HG03060 (cell line): ENCODE results near the gene LRRC8B.

Experiments
- ATAC-seq: cut with Tn5 transposase; IDR thresholded peaks from one replicate; pipeline ENCODE4 v1.9.1; 2021; ENCODE audit warnings: low read depth, moderate number of reproducible peaks; ENCODE audit not compliant: unreplicated experiment

LRRC8B gene

GRCh38 chr1:89605692-89606091, 81.1 kb downstream of the LRRC8B start:
- ATAC-seq, result no peak

- ATAC-seq, result no peak
These were observed 81.8 kb downstream of the LRRC8B start for GRCh38 chr1:89606227-89606980.

GRCh38 chr1:89607156-89607555, 82.5 kb downstream of the LRRC8B start:
- no peak for ATAC-seq

- ATAC-seq, result no peak
These were observed 83.1 kb downstream of the LRRC8B start for GRCh38 chr1:89607586-89608318.

- no peak for ATAC-seq
These were observed 83.8 kb downstream of the LRRC8B start for GRCh38 chr1:89608319-89608983.

GRCh38 chr1:89608984-89609725, 84.5 kb downstream of the LRRC8B start:
- no peak for ATAC-seq

- no peak for ATAC-seq
These were observed 85.3 kb downstream of the LRRC8B start for GRCh38 chr1:89609781-89610456.

- ATAC-seq, result no peak
These were observed 85.9 kb downstream of the LRRC8B start for GRCh38 chr1:89610457-89611011.

GRCh38 chr1:89611721-89612120, 87.1 kb downstream of the LRRC8B start:
- peak; percentile 99 for ATAC-seq

GRCh38 chr1:89613928-89614327, 89.3 kb downstream of the LRRC8B start:
- no peak for ATAC-seq

GRCh38 chr1:89615676-89616598, 91.3 kb downstream of the LRRC8B start:
- no peak for ATAC-seq

- ATAC-seq, result no peak
These were observed 92.4 kb downstream of the LRRC8B start for GRCh38 chr1:89616844-89617627.

GRCh38 chr1:89620664-89621063, 96.0 kb downstream of the LRRC8B start:
- ATAC-seq, result no peak

GRCh38 chr1:89622895-89623294, 98.3 kb downstream of the LRRC8B start:
- no peak for ATAC-seq

- ATAC-seq, result no peak
These were observed 99.7 kb downstream of the LRRC8B start for GRCh38 chr1:89624314-89624713.

- ATAC-seq, result no peak
These were observed 100.2 kb downstream of the LRRC8B start for GRCh38 chr1:89624715-89625323.

GRCh38 chr1:89627596-89627962, 103.0 kb downstream of the LRRC8B start:
- ATAC-seq, result no peak

GRCh38 chr1:89629146-89629545, 104.5 kb downstream of the LRRC8B start:
- no peak for ATAC-seq
